Mammary epithelial cell (primary cell): ENCODE data around the gene CCDC159.

ENCODE experiments used
- CTCF ChIP-seq, 2 donors: IDR thresholded peaks in 1 of 2; conservative IDR thresholded peaks in 1 of 2; 2 replicates each; pipeline ENCODE4 v1.5.1; 2011 to 2012; ENCODE audit warnings: inconsistent platforms in 2 of 2, low read length in 2 of 2, mild to moderate bottlenecking in 2 of 2, control low read depth in 1 of 2, low read depth in 1 of 2; ENCODE audit not compliant: insufficient read depth in 1 of 2; ENCODE audit errors: extremely low read depth in 1 of 2
- EZH2 ChIP-seq: IDR thresholded peaks from 2 replicates; pipeline ENCODE4 v1.6.1; 2012; ENCODE audit warnings: low read length, inconsistent platforms, borderline replicate concordance

- TF ChIP-seq CTCF (conservative IDR thresholded peaks at IDR 0.05 in 1 of 2, IDR thresholded peaks at IDR 0.05 in 1 of 2; ENCODE audit: extremely low read depth in 1 of 2, insufficient read depth in 1 of 2, low read depth in 1 of 2, low read length in 2 of 2) (peak; percentile 14 to 35), EZH2 (no peak)
These were observed 32.2 kb downstream of the CCDC159 start for GRCh38 chr19:11378319-11379189.
